HL-60 (cell line): ENCODE measurements around the gene AKT1S1.

Experiments
- CTCF ChIP-seq: IDR thresholded peaks from one replicate; pipeline ENCODE4 v1.5.1; 2011; ENCODE audit warnings: low read length, control low read depth, inconsistent platforms; ENCODE audit not compliant: insufficient read depth
- POLR2AphosphoS5 ChIP-seq: IDR thresholded peaks from 2 replicates; pipeline ENCODE4 v1.6.1; 2012; ENCODE audit warnings: low read depth
- REST ChIP-seq: IDR thresholded peaks from 2 replicates; pipeline ENCODE4 v1.6.1; 2012; ENCODE audit warnings: low read depth; ENCODE audit not compliant: insufficient replicate concordance
- SPI1 ChIP-seq: IDR thresholded peaks from 2 replicates; pipeline ENCODE4 v1.6.1; 2012; ENCODE audit warnings: low read depth, mild to moderate bottlenecking, borderline replicate concordance

GRCh38 chr19:49884109-49884508 lies 7.0 kb upstream of the AKT1S1 start:
- TF ChIP-seq POLR2AphosphoS5 (no peak), CTCF (no peak), REST (no peak), SPI1 (no peak)
